Activated naive CD4-positive, alpha-beta T cell treated with anti-CD3 and anti-CD28 coated beads for 36 hours (primary cell): ENCODE results near the gene BLVRB. TPM values are rescaled to one million over a fixed set of nuclear protein-coding genes. Genes with fewer than 3 reads are reported as not detected.
"Not testable (repeated sequence)": the region's sequence is repeated elsewhere in the genome, so short reads cannot be mapped to it uniquely, and the experiment has no call there.

Experiments used
- CTCF ChIA-PET: fragments of 350-600 bp; sonication (Branson Sonifier 250); formaldehyde crosslinking; loops from one replicate; lab custom pipeline; 2021; ENCODE audit warnings: antibody characterized with exemption; lab: Charles Lee
- DNase-seq: peaks from one replicate; pipeline ENCODE4 v3.0.0-alpha.2; 2020
- H3K27ac Mint-ChIP-seq: one replicate; pipeline ENCODE4 v1.8.0; 2021; ENCODE audit warnings: mild to moderate bottlenecking, mixed read lengths
- H3K27me3 Mint-ChIP-seq: one replicate; pipeline ENCODE4 v1.8.0; 2021; ENCODE audit warnings: low read depth, mixed read lengths
- H3K36me3 Mint-ChIP-seq: one replicate; pipeline ENCODE4 v1.8.0; 2021; ENCODE audit warnings: low read depth, mixed read lengths
- H3K4me1 Mint-ChIP-seq: one replicate; pipeline ENCODE4 v1.8.0; 2021; ENCODE audit warnings: low read depth, mixed read lengths
- H3K4me3 Mint-ChIP-seq: one replicate; pipeline ENCODE4 v1.8.0; 2021; ENCODE audit warnings: mild to moderate bottlenecking, moderate library complexity, mixed read lengths
- H3K9me3 Mint-ChIP-seq: one replicate; pipeline ENCODE4 v1.8.0; 2021; ENCODE audit warnings: mixed read lengths
- intact Hi-C: fragments of 100-400 bp; cut with micrococcal nuclease; formaldehyde crosslinking; loops from one replicate; pipeline ENCODE4 v1.15.1; 2023
- total RNA-seq, 2 experiments: library from RNA; stranded (reverse); gene quantifications; one replicate each; pipeline ENCODE4 v1.2.3, GENCODE V29; 2021

Gene BLVRB
- total RNA-seq, 2 experiments from 2014 or later, result 29.4 to 30.2 TPM

DNA sequence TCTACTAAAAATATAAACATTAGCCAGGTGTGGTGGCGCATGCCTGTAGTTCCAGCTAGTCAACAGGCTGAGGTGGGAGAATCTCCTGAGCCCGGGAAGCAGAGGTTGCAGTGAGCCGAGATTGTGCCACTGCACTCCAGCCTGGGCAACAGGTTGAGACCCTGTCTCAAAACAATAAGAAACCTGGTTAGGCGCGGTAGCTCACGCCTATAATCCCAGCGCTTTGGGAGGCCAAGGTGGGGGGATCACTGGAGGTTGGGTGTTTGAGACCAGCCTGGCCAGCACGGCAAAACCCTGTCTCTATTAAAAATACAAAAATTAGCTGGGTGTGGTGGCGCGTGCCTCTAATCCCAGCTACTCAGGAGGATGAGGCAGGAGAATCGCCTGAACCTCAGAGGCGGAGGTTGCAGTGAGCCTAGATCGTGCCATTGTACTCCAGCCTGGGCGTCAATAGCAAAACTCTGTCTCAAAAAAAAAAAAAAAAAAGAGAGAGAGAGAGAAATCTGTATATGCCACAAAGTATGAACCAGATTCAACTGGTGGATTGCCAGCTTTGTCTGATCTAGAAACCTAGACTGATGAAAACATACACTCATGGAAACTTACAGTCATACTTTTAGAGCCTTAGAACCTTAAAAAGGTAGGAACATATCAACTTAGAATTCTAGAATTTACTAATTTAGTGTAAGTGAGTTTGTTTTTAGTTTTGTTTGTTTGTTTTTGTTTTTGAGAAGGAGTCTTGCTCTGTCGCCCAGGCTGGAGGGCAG is 10.5 kb upstream of the BLVRB start:
- not testable (repeated sequence) for H3K27me3 Mint-ChIP-seq, DNase-seq, H3K36me3 Mint-ChIP-seq, H3K9me3 Mint-ChIP-seq, H3K4me1 Mint-ChIP-seq, H3K27ac Mint-ChIP-seq, H3K4me3 Mint-ChIP-seq
- CTCF ChIA-PET, result interaction anchor here (0.6 to 1.5 kb wide), 3 partner anchors 9 to 303 kb away, joined by 3 to 5 read pairs (median 3); no protein-coding TSS in a partner anchor
- intact Hi-C loops, result loop anchor here (1.0 kb wide), 1 partner anchor 11 kb away; the partner anchor contains the start of gene BLVRB

DNA sequence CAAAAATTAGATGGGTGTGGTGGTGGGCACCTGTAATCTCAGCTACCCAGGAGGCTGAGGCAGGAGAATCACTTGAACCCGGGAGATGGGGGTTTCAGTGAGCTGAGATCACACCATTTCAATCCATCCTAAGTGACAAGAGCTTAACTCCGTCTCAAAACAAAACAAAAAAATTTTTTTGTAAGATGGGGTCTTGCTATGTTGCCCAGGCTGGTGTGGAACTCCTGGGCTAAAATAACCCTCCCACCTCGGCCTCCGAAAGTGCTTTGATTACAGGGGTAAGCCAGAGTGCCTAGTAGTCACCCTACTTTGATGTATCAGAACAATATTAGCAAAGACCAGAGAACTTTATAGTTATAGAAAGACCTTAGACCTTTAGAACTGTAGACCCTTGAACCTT is 9.2 kb upstream of the BLVRB start:
- DNase-seq, result no peak
- no peaks in the 10 kb centered on the region for H3K27me3 Mint-ChIP-seq
- no peak overlapping the region for H3K4me3 Mint-ChIP-seq
- H3K36me3 Mint-ChIP-seq, result no peaks in the 10 kb centered on the region
- H3K27ac Mint-ChIP-seq, result no peak overlapping the region
- no peaks in the 10 kb centered on the region for H3K9me3 Mint-ChIP-seq
- CTCF ChIA-PET, result interaction anchor here (0.7 kb wide), 1 partner anchor 54 kb away, joined by 3 read pairs; no protein-coding TSS in a partner anchor
- H3K4me1 Mint-ChIP-seq, result peaks cover 2% of the 10 kb centered on the region
- intact Hi-C loops, result no loop called here

DNA sequence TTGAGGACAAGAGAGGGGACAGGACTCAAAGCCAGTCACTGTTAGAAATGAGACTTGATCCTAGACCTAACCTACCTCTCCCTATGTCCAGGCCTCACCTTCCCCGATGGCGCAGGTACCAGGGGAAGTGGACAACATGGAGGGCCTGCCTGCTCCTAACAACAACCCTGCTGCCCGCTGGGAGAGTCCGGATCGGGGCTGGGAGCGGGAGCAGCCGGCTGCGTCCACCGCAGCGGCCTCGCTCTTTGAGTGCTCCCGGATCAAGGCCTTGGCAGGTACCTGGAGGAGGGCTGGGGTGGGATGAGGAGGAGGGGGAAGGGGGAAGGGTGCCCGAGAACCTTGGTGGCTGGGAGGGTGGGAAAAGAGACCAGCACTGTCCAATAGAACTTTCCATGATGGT is 7.0 kb upstream of the BLVRB start:
- Mint-ChIP-seq H3K4me1 (peaks cover 2% of the 10 kb centered on the region), H3K27ac (no peak overlapping the region), H3K27me3 (peaks cover 3% of the 10 kb centered on the region), H3K36me3 (no peaks in the 10 kb centered on the region), H3K4me3 (no peak overlapping the region), H3K9me3 (no peaks in the 10 kb centered on the region)
- CTCF ChIA-PET, result no interaction called here
- DNase-seq, result no peak
- intact Hi-C loops, result no loop called here

DNA sequence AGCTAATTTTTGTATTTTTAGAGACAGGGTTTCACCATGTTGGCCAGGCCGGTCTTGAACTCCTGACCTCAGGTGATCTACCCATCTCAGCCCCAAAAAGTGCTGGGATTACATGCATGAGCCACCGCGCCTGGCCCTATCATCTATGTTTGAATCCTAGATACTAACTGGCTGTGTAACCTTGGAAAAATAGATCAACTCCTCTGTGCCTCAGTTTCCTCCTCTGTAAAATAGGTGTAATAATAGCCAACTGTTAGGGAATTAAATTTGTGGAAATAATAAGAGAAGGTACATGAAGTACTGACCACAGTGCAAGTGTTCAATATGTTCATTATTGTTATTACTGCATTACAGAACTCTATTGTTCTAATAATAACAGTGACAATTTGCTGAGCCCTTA is 5.6 kb upstream of the BLVRB start:
- Mint-ChIP-seq H3K4me3 (no peak overlapping the region), H3K4me1 (peaks cover 9% of the 10 kb centered on the region), H3K27ac (no peak overlapping the region), H3K9me3 (no peaks in the 10 kb centered on the region), H3K27me3 (peaks cover 10% of the 10 kb centered on the region), H3K36me3 (peaks cover 4% of the 10 kb centered on the region)
- CTCF ChIA-PET, result interaction anchor here (1.3 kb wide), 1 partner anchor 166 kb away, joined by 4 read pairs; no protein-coding TSS in a partner anchor
- intact Hi-C loops, result no loop called here
- DNase-seq, result no peak

DNA sequence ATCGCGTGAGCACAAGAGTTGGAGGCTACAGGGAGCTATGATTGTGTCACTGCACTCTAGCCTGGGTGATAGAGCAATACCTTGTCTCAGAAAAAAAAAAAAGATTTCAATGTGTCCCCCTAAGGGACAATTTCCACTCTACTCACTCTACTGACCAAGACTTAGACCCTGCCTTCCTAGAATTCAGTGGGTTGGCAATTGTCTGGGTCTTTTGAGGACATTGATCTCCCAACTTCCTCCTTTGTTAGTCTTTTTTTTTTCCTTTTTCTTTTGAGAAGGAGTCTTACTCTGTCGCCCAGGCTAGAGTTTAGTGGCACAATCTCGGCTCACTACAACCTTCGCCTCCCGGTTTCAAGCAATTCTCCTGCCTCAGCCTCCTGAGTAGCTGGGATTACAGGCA is 3.5 kb upstream of the BLVRB start:
- no peak overlapping the region for H3K4me3 Mint-ChIP-seq
- no peak overlapping the region for H3K27ac Mint-ChIP-seq
- H3K4me1 Mint-ChIP-seq, result peaks cover 24% of the 10 kb centered on the region
- no peak for DNase-seq
- intact Hi-C loops, result loop anchor here (10.0 kb wide), 1 partner anchor 324 kb away; no protein-coding TSS in a partner anchor
- peaks cover 10% of the 10 kb centered on the region for H3K27me3 Mint-ChIP-seq
- no peaks in the 10 kb centered on the region for H3K9me3 Mint-ChIP-seq
- CTCF ChIA-PET, result interaction anchor here (0.7 to 1.0 kb wide), 2 partner anchors 55 to 166 kb away, joined by 4 read pairs; no protein-coding TSS in a partner anchor
- H3K36me3 Mint-ChIP-seq, result peaks cover 4% of the 10 kb centered on the region

DNA sequence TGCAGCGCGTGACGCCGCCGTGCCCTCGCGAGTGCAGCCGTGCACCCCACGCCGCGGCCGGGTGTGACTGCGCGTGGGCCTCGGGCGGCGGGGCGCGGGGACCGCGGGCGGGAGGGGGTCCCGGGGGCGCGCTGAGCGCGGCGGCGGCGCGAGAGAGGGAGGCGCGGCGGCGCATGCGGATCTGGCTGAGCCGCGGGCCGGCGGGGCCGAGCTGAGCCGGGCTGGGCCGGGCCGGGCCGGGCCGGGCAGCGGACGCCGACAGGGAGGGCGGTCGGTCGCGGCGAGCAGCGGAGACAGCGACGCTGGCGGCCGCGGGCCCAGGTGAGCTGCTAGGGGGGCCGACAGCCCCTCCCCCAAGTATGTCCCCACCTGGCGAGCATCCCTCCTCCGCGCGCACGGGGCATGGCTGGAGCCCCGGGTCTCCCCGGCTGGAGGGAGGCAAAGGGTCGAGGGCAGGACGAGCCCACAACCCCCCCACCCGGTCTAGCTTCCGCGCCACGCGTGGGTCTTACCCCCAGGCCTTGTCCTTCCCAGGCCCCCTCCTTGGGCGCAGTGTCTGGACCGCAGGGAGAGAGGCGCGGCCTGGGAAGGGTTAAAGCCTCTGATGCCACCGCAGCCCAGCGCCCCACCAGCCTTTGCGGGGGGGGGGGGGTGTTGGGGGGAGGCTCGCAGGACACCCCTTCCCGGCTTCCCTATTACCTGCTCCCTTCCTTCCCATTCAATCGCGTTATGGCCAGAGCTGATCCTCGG is 1.6 kb upstream of the BLVRB start, which contains the start of gene SPTBN4:
TSS of gene SPTBN4 (plus strand) at position 17 of the 750 bp plus-strand sequence. CDS start 5,621 bp downstream, outside the sequence.
- intact Hi-C loops, result loop anchor here (1.0 to 10.0 kb wide), 4 partner anchors 46 to 322 kb away; partner anchors contain the start of genes C19orf47, COQ8B and PLD3
- peaks cover 26% of the 10 kb centered on the region for H3K4me1 Mint-ChIP-seq
- no peak for DNase-seq
- H3K27ac Mint-ChIP-seq, result peak within 1 kb of the TSS; percentile 1
- H3K9me3 Mint-ChIP-seq, result no peaks in the 10 kb centered on the region
- peaks cover 4% of the 10 kb centered on the region for H3K36me3 Mint-ChIP-seq
- peaks cover 10% of the 10 kb centered on the region for H3K27me3 Mint-ChIP-seq
- H3K4me3 Mint-ChIP-seq, result peak within 1 kb of the TSS; percentile 78
- CTCF ChIA-PET, result interaction anchor here (0.6 to 1.1 kb wide), 2 partner anchors 9 to 24 kb away, joined by 3 read pairs; no protein-coding TSS in a partner anchor

DNA sequence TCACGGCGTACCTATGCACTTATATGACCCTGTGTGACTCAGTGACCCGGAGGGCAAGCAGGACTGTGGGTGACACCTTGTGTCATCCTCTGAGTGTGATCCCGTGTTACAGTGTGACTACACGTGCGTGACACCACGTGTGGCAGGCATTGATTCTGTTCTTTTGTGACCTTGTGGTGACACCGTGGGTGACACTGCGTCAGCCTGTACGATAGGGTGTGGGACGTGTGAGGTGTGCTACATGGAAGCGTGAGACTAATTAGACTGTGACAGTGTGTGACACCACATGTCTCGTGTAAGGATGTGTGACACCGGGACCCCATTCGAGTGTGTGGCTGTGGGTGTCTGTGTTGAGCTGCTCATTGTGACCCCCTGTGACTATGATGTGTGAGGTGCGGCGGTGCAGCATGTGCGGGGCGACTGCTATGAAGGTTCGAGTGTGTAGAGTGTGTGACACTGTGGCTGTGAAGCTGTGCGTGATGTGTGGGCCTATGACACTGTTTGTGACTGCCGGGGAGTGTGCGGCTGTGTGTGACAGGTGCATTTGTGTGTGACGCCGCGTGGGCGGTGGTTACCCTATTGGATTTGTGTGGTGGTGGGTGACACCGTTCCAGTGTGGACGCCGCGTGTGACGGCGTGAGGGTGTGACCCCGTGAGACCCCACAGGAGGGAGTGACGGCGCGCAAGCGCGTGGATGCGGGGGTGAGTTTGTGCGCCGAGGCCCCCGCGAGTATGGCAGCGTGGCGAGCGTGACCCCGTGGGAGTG is 857 bp upstream of the BLVRB start:
- CTCF ChIA-PET, result interaction anchor here (0.5 to 2.6 kb wide), 10 partner anchors 11 to 168 kb away, joined by 3 to 13 read pairs (median 6); no protein-coding TSS in a partner anchor
- Mint-ChIP-seq H3K27me3 (peaks cover 10% of the 10 kb centered on the region), H3K4me1 (peaks cover 26% of the 10 kb centered on the region), H3K27ac (peak overlapping the region; percentile 1), H3K9me3 (no peaks in the 10 kb centered on the region), H3K36me3 (peaks cover 4% of the 10 kb centered on the region), H3K4me3 (peak overlapping the region; percentile 78)
- DNase-seq, result peak; percentile 84
- intact Hi-C loops, result loop anchor here (1.0 to 10.0 kb wide), 4 partner anchors 45 to 322 kb away; partner anchors contain the start of genes C19orf47, COQ8B and PLD3

DNA sequence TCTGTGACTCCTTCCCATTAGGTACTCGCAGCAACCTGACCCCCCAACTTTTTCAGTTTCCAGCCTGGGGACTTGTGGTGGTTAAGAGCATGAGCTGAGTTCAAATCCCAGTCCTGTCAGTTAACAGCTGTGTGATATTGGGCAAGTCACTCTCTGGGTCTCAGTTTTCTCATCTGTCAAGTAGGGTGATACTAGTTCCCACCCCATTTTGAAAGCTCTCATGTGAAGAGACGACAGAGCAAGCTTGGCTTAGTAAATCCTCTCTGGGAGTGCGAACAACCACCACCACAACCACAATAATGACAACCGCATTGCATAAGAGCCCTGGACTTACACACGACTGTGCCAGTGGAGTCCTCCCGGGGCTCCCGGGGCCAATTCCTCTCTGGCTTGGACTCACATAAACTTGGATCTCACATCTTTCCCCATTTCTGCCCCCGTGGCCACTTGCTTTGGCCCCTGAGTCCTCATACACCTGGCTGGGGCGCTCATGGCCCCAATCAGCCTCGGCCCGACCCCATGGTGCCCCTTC is 454 bp downstream of the BLVRB start:
- H3K27ac Mint-ChIP-seq, result peak overlapping the region; percentile 50
- CTCF ChIA-PET, result interaction anchor here (0.6 to 2.6 kb wide), 24 partner anchors 10 to 174 kb away, joined by 3 to 13 read pairs (median 5); partner anchors contain the start of gene SERTAD3
- peak; percentile 61 for DNase-seq
- peaks cover 26% of the 10 kb centered on the region for H3K4me1 Mint-ChIP-seq
- intact Hi-C loops, result loop anchor here (1.0 to 10.0 kb wide), 9 partner anchors 11 to 320 kb away; partner anchors contain the start of genes AKT2 and SERTAD1
- H3K9me3 Mint-ChIP-seq, result no peaks in the 10 kb centered on the region
- peaks cover 4% of the 10 kb centered on the region for H3K36me3 Mint-ChIP-seq
- H3K27me3 Mint-ChIP-seq, result peaks cover 10% of the 10 kb centered on the region
- peak overlapping the region; percentile 78 for H3K4me3 Mint-ChIP-seq

DNA sequence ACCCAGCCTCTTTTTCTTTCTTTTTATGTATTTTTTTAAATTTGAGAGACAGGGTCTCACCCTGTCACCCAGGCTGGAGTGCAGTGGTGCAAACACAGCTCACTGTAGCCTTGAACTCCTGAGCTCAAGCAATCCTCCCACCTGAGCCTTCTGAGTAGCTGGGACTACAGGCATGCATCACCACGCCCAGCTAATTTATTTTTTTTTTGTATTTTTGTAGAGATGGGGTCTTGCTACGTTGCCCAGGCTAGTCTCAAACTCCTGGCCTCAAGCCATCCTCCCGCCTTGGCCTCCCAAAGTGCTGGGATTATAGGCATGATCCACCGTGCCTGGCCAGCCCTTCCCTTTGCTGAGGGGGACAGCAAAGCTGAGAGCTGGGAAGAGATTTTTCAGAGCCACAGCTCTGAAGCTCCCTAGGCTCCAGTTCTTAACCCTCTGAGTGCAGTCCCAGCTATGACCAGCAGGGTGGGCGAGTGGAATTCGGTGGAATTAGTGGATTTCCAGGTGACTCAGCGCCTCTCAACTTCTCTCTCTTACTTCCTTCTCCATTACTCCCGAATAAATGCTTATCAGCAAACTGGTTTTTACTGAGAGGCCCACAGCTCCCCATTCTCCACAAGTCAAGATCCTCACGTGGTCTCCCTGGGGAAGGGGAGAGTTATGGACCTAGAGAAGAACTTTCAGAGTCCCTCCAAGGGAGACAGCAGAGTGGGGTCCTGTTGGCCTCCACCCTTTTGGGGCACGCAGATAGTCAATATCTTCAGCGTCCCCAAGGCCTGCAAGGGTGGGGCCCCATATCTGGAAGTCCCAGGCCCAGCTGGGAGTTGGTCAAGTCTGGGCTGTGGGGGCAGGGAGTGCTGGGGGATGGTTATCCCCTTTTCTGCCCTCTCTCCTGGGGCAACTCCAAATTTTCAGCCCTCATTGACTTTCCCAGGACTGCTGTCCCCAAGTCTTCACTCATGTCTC is 1.2 kb downstream of the BLVRB start:
- peaks cover 26% of the 10 kb centered on the region for H3K4me1 Mint-ChIP-seq
- H3K9me3 Mint-ChIP-seq, result no peaks in the 10 kb centered on the region
- peaks cover 4% of the 10 kb centered on the region for H3K36me3 Mint-ChIP-seq
- intact Hi-C loops, result loop anchor here (1.0 to 10.0 kb wide), 9 partner anchors 12 to 320 kb away; partner anchors contain the start of genes AKT2 and SERTAD1
- DNase-seq, result peak; percentile 88
- peaks cover 10% of the 10 kb centered on the region for H3K27me3 Mint-ChIP-seq
- H3K4me3 Mint-ChIP-seq, result peak overlapping the region; percentile 78
- H3K27ac Mint-ChIP-seq, result peak overlapping the region; percentile 50
- CTCF ChIA-PET, result interaction anchor here (0.6 to 2.6 kb wide), 38 partner anchors 9 to 713 kb away, joined by 3 to 13 read pairs (median 4); partner anchors contain the start of genes SERTAD1 and SERTAD3

DNA sequence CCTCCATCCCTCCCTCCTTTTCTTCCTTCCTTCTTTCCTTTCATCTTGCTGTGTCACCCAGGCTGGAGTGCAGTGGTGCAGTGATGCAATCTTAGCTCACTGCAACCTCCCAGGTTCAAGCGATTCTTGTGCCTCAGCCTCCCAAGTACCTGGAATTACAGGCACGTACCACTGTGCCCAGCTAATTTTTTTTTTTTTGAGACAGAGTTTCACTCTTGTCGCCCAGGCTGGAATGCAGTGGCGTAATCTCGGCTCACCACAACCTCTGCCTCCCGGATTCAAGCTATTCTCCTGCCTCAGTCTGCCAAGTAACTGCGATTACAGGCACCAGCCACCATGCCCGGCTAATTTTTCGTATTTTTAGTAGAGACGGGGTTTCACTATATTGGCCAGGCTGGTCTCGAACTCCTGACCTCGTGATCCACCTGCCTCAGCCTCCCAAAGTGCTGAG is 1.9 kb downstream of the BLVRB start:
- H3K36me3 Mint-ChIP-seq, H3K27me3 Mint-ChIP-seq, H3K4me3 Mint-ChIP-seq, H3K27ac Mint-ChIP-seq, DNase-seq, H3K9me3 Mint-ChIP-seq: not testable (repeated sequence)
- CTCF ChIA-PET, result interaction anchor here (0.6 to 2.6 kb wide), 35 partner anchors 8 to 712 kb away, joined by 3 to 13 read pairs (median 4); partner anchors contain the start of genes SERTAD1 and SERTAD3
- intact Hi-C loops, result loop anchor here (2.0 to 10.0 kb wide), 2 partner anchors 65 to 319 kb away; no protein-coding TSS in a partner anchor
- peaks cover 26% of the 10 kb centered on the region for H3K4me1 Mint-ChIP-seq
